WTC11 (cell line): ENCODE data around the gene RPL29.

Source experiments
- ATF3 ChIP-seq: sonication (generic); formaldehyde crosslinking; conservative IDR thresholded peaks from 2 replicates; pipeline ENCODE4 v1.8.1; 2022; ENCODE audit warnings: mild to moderate bottlenecking, missing genetic modification reagents
- CBFB ChIP-seq: sonication (generic); formaldehyde crosslinking; IDR thresholded peaks from 2 replicates; pipeline ENCODE4 v1.8.1; 2022; ENCODE audit warnings: mild to moderate bottlenecking, low read depth, missing genetic modification reagents
- E2F4 ChIP-seq: sonication (generic); formaldehyde crosslinking; IDR thresholded peaks from 2 replicates; pipeline ENCODE4 v1.8.1; 2022; ENCODE audit warnings: low read depth, mild to moderate bottlenecking, moderate library complexity, missing genetic modification reagents, borderline replicate concordance
- ELF4 ChIP-seq: sonication (generic); formaldehyde crosslinking; IDR thresholded peaks from 2 replicates; pipeline ENCODE4 v1.8.1; 2022; ENCODE audit warnings: low read depth, mild to moderate bottlenecking, moderate library complexity, missing genetic modification reagents
- ETV6 ChIP-seq: sonication (generic); formaldehyde crosslinking; IDR thresholded peaks from 2 replicates; pipeline ENCODE4 v1.8.1; 2022; ENCODE audit warnings: mild to moderate bottlenecking, missing genetic modification reagents
- FOXK1 ChIP-seq: sonication (generic); formaldehyde crosslinking; IDR thresholded peaks from 2 replicates; pipeline ENCODE4 v1.8.0; 2022; ENCODE audit warnings: mild to moderate bottlenecking, moderate library complexity, missing genetic modification reagents
- MAX ChIP-seq: sonication (generic); formaldehyde crosslinking; IDR thresholded peaks from 2 replicates; pipeline ENCODE4 v1.8.0; 2022; ENCODE audit warnings: mild to moderate bottlenecking, missing genetic modification reagents
- NR3C1 ChIP-seq: sonication (generic); formaldehyde crosslinking; conservative IDR thresholded peaks from 2 replicates; pipeline ENCODE4 v1.8.1; 2023; ENCODE audit warnings: low read depth, mild to moderate bottlenecking, missing genetic modification reagents
- SMAD3 ChIP-seq: sonication (generic); formaldehyde crosslinking; IDR thresholded peaks from 2 replicates; pipeline ENCODE4 v1.8.0; 2022; ENCODE audit warnings: missing genetic modification reagents, mild to moderate bottlenecking, borderline replicate concordance
- TP53 ChIP-seq: sonication (generic); formaldehyde crosslinking; IDR thresholded peaks from 2 replicates; pipeline ENCODE4 v1.8.1; 2023; ENCODE audit warnings: mild to moderate bottlenecking, missing genetic modification reagents
- ZNF416 ChIP-seq: fragments of 250-450 bp; sonication (Bioruptor Pico); IDR thresholded peaks from 2 replicates; pipeline ENCODE4 v1.9.0; 2021; ENCODE audit warnings: mild to moderate bottlenecking, inconsistent platforms
- TF ChIP-seq, protein P1 (sequence below): fragments of 200-600 bp; IDR thresholded peaks from 2 replicates; pipeline ENCODE4 v1.8.0; 2022; ENCODE audit warnings: antibody characterized with exemption
- TF ChIP-seq, protein P2 (sequence below): sonication (generic); formaldehyde crosslinking; IDR thresholded peaks from 2 replicates; pipeline ENCODE4 v1.8.1; 2023; ENCODE audit warnings: mild to moderate bottlenecking, missing genetic modification reagents, moderate library complexity

DNA sequence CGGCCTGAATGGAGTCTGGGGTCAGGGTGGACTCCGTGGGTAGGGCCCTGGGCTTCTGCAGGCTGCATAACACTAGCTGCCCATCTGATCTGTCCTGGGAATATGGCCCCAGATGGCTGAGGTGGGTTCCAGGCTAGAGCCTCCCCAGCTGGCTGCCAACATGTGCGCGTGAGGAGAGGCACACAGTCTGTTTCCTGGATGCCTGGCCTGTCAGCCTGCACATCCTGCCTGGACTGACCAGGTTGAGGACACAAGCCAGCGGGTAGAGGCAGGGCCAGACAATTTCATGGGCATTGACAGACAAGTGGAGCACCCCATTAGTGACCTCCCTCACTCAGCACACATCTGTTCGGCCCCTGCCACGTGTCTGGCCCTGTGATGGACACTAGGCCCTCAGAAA is 29.8 kb upstream of the RPL29 start:
- TF ChIP-seq TP53 (CRISPR knock-in tag) (no peak), FOXK1 (CRISPR knock-in tag) (no peak), SMAD3 (no peak), MAX (CRISPR knock-in tag) (no peak), ZNF416 (CRISPR knock-in tag) (no peak), E2F4 (no peak), ELF4 (CRISPR knock-in tag) (no peak), CBFB (CRISPR knock-in tag) (no peak), ATF3 (no peak), NR3C1 (CRISPR knock-in tag) (no peak), ETV6 (CRISPR knock-in tag) (no peak)
- TF ChIP-seq, protein P1, sequence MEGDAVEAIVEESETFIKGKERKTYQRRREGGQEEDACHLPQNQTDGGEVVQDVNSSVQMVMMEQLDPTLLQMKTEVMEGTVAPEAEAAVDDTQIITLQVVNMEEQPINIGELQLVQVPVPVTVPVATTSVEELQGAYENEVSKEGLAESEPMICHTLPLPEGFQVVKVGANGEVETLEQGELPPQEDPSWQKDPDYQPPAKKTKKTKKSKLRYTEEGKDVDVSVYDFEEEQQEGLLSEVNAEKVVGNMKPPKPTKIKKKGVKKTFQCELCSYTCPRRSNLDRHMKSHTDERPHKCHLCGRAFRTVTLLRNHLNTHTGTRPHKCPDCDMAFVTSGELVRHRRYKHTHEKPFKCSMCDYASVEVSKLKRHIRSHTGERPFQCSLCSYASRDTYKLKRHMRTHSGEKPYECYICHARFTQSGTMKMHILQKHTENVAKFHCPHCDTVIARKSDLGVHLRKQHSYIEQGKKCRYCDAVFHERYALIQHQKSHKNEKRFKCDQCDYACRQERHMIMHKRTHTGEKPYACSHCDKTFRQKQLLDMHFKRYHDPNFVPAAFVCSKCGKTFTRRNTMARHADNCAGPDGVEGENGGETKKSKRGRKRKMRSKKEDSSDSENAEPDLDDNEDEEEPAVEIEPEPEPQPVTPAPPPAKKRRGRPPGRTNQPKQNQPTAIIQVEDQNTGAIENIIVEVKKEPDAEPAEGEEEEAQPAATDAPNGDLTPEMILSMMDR: no peak
- TF ChIP-seq, protein P2, sequence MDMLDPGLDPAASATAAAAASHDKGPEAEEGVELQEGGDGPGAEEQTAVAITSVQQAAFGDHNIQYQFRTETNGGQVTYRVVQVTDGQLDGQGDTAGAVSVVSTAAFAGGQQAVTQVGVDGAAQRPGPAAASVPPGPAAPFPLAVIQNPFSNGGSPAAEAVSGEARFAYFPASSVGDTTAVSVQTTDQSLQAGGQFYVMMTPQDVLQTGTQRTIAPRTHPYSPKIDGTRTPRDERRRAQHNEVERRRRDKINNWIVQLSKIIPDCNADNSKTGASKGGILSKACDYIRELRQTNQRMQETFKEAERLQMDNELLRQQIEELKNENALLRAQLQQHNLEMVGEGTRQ (CRISPR knock-in tag): no peak
